A549 (cell line): ENCODE data around the gene PERM1. TPM values are rescaled to one million over a fixed set of nuclear protein-coding genes. Genes with fewer than 3 reads are reported as not detected.

Experiments used
- ATAC-seq, 2 experiments: fragments of 200-7000 bp in 1 of 2; fragments of >200 bp in 1 of 2; cut with Nextera tagmentation in 1 of 2; cut with Tn5 transposase in 1 of 2; 3 replicates each; pipeline versions ENCODE4 v1.8.0 to v1.9.1; 2018 to 2020; ENCODE audit warnings: mild to moderate bottlenecking in 1 of 2, moderate library complexity in 1 of 2
- CTCF ChIA-PET: fragments of 300-600 bp; sonication (Branson Sonifier 250); formaldehyde crosslinking; extraction: SDS; loops from one replicate; lab custom pipeline; 2021; ENCODE audit warnings: antibody characterized with exemption, inconsistent platforms; lab: Yijun Ruan, JAX
- POLR2A ChIA-PET: fragments of 350-600 bp; formaldehyde crosslinking; extraction: SDS; loops from one replicate; lab custom pipeline; 2021; ENCODE audit warnings: antibody characterized with exemption, inconsistent platforms; lab: Yijun Ruan, JAX
- DNase-seq, 2 experiments: peaks; one replicate each; pipeline versions ENCODE4 v3.0.0 to v3.0.0-alpha.2; 2011 to 2016; ENCODE audit warnings: low read depth in 1 of 2, low spot score in 1 of 2
- FAIRE-seq: peaks from 2 replicates; lab custom pipeline; 2011; peaks lifted over from hg19 to GRCh38; lab: Jason Lieb, UNC
- H3K27ac ChIP-seq, 2 experiments: fragments of >200 bp; sonication (Bioruptor Twin); formaldehyde crosslinking; 3 replicates each; pipeline ENCODE4 v1.5.1; 2016 to 2017
- H3K4me1 ChIP-seq: fragments of >200 bp; sonication (Bioruptor Twin); formaldehyde crosslinking; 3 replicates; pipeline ENCODE4 v1.6.1; 2016
- H3K4me2 ChIP-seq: fragments of >200 bp; sonication (Bioruptor Twin); formaldehyde crosslinking; 3 replicates; pipeline ENCODE4 v1.6.1; 2016
- H3K4me3 ChIP-seq: fragments of >200 bp; sonication (Bioruptor Twin); formaldehyde crosslinking; 3 replicates; pipeline ENCODE4 v1.5.1; 2016
- H3K9me3 ChIP-seq: fragments of >200 bp; sonication (Bioruptor Twin); formaldehyde crosslinking; 3 replicates; pipeline ENCODE4 v1.6.1; 2016
- BCL3 ChIP-seq: fragments of >200 bp; sonication (Bioruptor Twin); formaldehyde crosslinking; IDR thresholded peaks from 3 replicates; pipeline ENCODE4 v1.6.1; 2016
- CBX2 ChIP-seq: fragments of 200-600 bp; sonication (generic); IDR thresholded peaks from 2 replicates; pipeline ENCODE4 v1.6.1; 2016; ENCODE audit warnings: low read depth, mild to moderate bottlenecking, borderline replicate concordance
- E2F6 ChIP-seq: IDR thresholded peaks from 2 replicates; pipeline ENCODE4 v1.6.1; 2012; ENCODE audit warnings: low read depth, borderline replicate concordance
- ELK1 ChIP-seq: fragments of 150-350 bp; IDR thresholded peaks from 2 replicates; pipeline ENCODE4 v1.6.1; 2014; ENCODE audit warnings: low read depth, mild to moderate bottlenecking, low read length
- ESRRA ChIP-seq: fragments of 150-350 bp; IDR thresholded peaks from 2 replicates; pipeline ENCODE4 v1.6.1; 2014; ENCODE audit warnings: mild to moderate bottlenecking, low read length, borderline replicate concordance
- FOSB ChIP-seq: fragments of 250-450 bp; sonication (Bioruptor Pico); IDR thresholded peaks from 2 replicates; pipeline ENCODE4 v1.5.0; 2020; ENCODE audit warnings: mild to moderate bottlenecking, moderate library complexity
- FOSL2 ChIP-seq, 2 experiments: fragments of 450-650 bp in 1 of 2; fragments of >200 bp in 1 of 2; sonication (Bioruptor Twin) in 1 of 2; formaldehyde crosslinking; IDR thresholded peaks; 2 replicates each; pipeline versions ENCODE4 v1.5.0 to v1.6.1; 2016 to 2020; ENCODE audit warnings: mild to moderate bottlenecking in 1 of 2, moderate library complexity in 1 of 2
- HEYL ChIP-seq: fragments of 250-450 bp; sonication (Bioruptor Pico); IDR thresholded peaks from 2 replicates; pipeline ENCODE4 v1.8.0; 2021; ENCODE audit warnings: mild to moderate bottlenecking, moderate library complexity
- HMGXB4 ChIP-seq: fragments of 250-450 bp; sonication (Bioruptor Pico); IDR thresholded peaks from 2 replicates; pipeline ENCODE4 v1.5.0; 2021; ENCODE audit warnings: mild to moderate bottlenecking, moderate library complexity, borderline replicate concordance
- KDM5A ChIP-seq: fragments of 200-600 bp; sonication (generic); IDR thresholded peaks from 2 replicates; pipeline ENCODE4 v1.6.1; 2016; ENCODE audit warnings: antibody characterized with exemption, mild to moderate bottlenecking
- MAZ ChIP-seq: fragments of 150-350 bp; IDR thresholded peaks from 2 replicates; pipeline ENCODE4 v1.6.1; 2014; ENCODE audit warnings: antibody characterized with exemption, low read depth, low read length, borderline replicate concordance
- NR3C1 ChIP-seq: fragments of >200 bp; sonication (Bioruptor Twin); formaldehyde crosslinking; IDR thresholded peaks from 3 replicates; pipeline ENCODE4 v1.6.1; 2017
- RAD21 ChIP-seq, 2 experiments: fragments of >200 bp in 1 of 2; sonication (Bioruptor Twin) in 1 of 2; formaldehyde crosslinking in 1 of 2; IDR thresholded peaks in 1 of 2; conservative IDR thresholded peaks in 1 of 2; 2 replicates in 1 of 2; 3 replicates in 1 of 2; pipeline ENCODE4 v1.6.1; 2012 to 2018; ENCODE audit warnings: inconsistent platforms in 1 of 2
- RCOR1 ChIP-seq: fragments of 150-350 bp; IDR thresholded peaks from 2 replicates; pipeline ENCODE4 v1.6.1; 2014; ENCODE audit warnings: antibody characterized with exemption, low read length, low read depth
- ZFP36 ChIP-seq: fragments of 450-650 bp; IDR thresholded peaks from 2 replicates; pipeline ENCODE4 v1.6.1; 2014; ENCODE audit warnings: borderline replicate concordance; ENCODE audit not compliant: partially characterized antibody
- ZNF302 ChIP-seq: fragments of 250-450 bp; sonication (Bioruptor Pico); IDR thresholded peaks from 2 replicates; pipeline ENCODE4 v1.9.0; 2021; ENCODE audit warnings: inconsistent platforms, mild to moderate bottlenecking, moderate library complexity
- ZSCAN20 ChIP-seq: fragments of 250-450 bp; sonication (Bioruptor Pico); IDR thresholded peaks from 2 replicates; pipeline ENCODE4 v1.8.0; 2022; ENCODE audit warnings: mild to moderate bottlenecking, moderate library complexity
- WGBS: methylation state at CpG from one replicate; pipeline ENCODE4 v1.1.6; 2017; ENCODE audit errors: missing lambda C conversion rate; 5-methylcytosine and 5-hydroxymethylcytosine counted together
- polyA plus RNA-seq, 4 experiments: library from polyadenylated mRNA; depleted of rRNA in 3 of 4; stranded (reverse); fragments of >200 nt; fragmentation: RNase III in 1 of 4; extraction: RNeasy Plus Mini Kit Qiagen cat#74134 plus additional on column Dnase treatment in 1 of 4; gene quantifications; 2 replicates in 3 of 4; 3 replicates in 1 of 4; pipeline ENCODE4 v1.2.3, GENCODE V29; 2011 to 2017
- TF ChIP-seq, protein P1 (sequence below): fragments of 450-650 bp; IDR thresholded peaks from 2 replicates; pipeline ENCODE4 v1.6.1; 2014; ENCODE audit warnings: antibody characterized with exemption

PERM1 gene
- polyA plus RNA-seq, 2 of the 4 experiments (the other 2 are of a cell fraction) = 0.30 TPM; not detected in 1

GRCh38 chr1:970973-971730 is 10.7 kb downstream of the PERM1 start:
- FAIRE-seq (no peak), ATAC-seq (no peak), DNase-seq (no peak)
- Histone ChIP-seq H3K4me1 (peaks cover 14% of the 10 kb centered on the region), H3K9me3 (no peaks in the 10 kb centered on the region), H3K4me3 (no peak overlapping the region), H3K4me2 (no peak overlapping the region), H3K27ac (no peak overlapping the region)
- CTCF ChIA-PET = interaction anchor here (1.4 to 1.6 kb wide), 2 partner anchors 12 to 66 kb away, joined by 4 to 8 read pairs; no protein-coding TSS in a partner anchor
- POLR2A ChIA-PET = no interaction called here
- 100% methylated on average over 1 of the region's 42 CpGs for WGBS
- TF ChIP-seq ZSCAN20 (no peak), FOSL2 (IDR thresholded peaks at IDR 0.05) (no peak), FOSL2 (CRISPR knock-in tag; IDR thresholded peaks at IDR 0.05) (no peak), RCOR1 (no peak), ZFP36 (no peak), FOSB (no peak), RAD21 (conservative IDR thresholded peaks at IDR 0.05 in 1 of 2, IDR thresholded peaks at IDR 0.05 in 1 of 2) (no peak), NR3C1 (no peak), ZNF302 (CRISPR knock-in tag) (no peak)
- TF ChIP-seq, protein P1, sequence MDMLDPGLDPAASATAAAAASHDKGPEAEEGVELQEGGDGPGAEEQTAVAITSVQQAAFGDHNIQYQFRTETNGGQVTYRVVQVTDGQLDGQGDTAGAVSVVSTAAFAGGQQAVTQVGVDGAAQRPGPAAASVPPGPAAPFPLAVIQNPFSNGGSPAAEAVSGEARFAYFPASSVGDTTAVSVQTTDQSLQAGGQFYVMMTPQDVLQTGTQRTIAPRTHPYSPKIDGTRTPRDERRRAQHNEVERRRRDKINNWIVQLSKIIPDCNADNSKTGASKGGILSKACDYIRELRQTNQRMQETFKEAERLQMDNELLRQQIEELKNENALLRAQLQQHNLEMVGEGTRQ = no peak

DNA sequence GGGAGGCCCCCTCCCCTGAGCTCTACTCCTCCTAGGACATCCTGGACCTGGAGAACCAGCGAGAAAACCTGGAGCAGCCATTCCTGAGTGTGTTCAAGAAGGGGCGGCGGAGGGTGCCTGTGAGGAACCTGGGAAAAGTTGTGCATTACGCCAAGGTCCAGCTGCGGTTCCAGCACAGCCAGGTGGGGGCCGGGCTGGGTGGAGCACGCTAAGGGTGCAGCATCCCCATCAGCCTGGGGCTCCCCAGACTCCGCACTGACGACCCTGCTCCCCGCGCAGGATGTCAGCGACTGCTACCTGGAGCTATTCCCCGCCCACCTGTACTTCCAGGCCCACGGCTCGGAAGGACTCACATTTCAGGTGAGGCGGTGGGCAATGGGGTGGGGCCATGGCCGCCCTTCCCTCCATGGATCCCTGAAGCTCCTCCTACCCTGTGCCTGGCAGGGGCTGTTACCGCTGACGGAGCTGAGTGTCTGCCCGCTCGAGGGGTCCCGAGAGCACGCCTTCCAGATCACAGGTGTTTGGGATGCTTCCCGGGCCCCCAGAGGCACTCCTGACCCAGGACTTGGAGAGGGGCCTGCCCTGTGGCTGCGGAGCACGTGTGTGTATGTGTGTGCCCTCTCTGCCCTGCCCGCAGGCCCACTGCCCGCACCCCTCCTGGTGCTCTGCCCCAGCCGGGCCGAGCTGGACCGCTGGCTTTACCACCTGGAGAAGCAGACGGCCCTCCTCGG is 11.5 kb downstream of the PERM1 start:
- DNase-seq (no peak), ATAC-seq (no peak), FAIRE-seq (no peak)
- no peak overlapping the region for H3K4me2 ChIP-seq
- H3K4me1 ChIP-seq = peaks cover 15% of the 10 kb centered on the region
- ChIA-PET POLR2A (no interaction called here), CTCF (interaction anchor here (1.4 to 1.6 kb wide), 2 partner anchors 13 to 66 kb away, joined by 4 to 8 read pairs; no protein-coding TSS in a partner anchor)
- no peaks in the 10 kb centered on the region for H3K9me3 ChIP-seq
- no peak for TF ChIP-seq CBX2
- TF ChIP-seq RCOR1 = no peak
- no peak for TF ChIP-seq MAZ
- TF ChIP-seq HMGXB4 (CRISPR knock-in tag) = no peak
- TF ChIP-seq, all 56 proteins: peak for 0
- 90% methylated on average over 14 of the region's 33 CpGs for WGBS
- Histone ChIP-seq H3K4me3 (no peak overlapping the region), H3K27ac (no peak overlapping the region)

GRCh38 chr1:969260-969855 is 12.5 kb downstream of the PERM1 start:
- Histone ChIP-seq H3K4me3 (no peak overlapping the region), H3K4me1 (peaks cover 13% of the 10 kb centered on the region), H3K27ac (no peak overlapping the region), H3K4me2 (no peak overlapping the region), H3K9me3 (no peaks in the 10 kb centered on the region)
- ChIA-PET CTCF (interaction anchor here (1.4 kb wide), 1 partner anchor 14 kb away, joined by 8 read pairs; no protein-coding TSS in a partner anchor), POLR2A (no interaction called here)
- WGBS = 82% methylated on average over 15 of the region's 15 CpGs
- DNase-seq = no peak
- TF ChIP-seq ESRRA = no peak
- TF ChIP-seq E2F6 = no peak
- TF ChIP-seq, protein P1 = no peak
- TF ChIP-seq KDM5A = no peak
- no peak for TF ChIP-seq BCL3
- TF ChIP-seq ZSCAN20 = no peak
- TF ChIP-seq ELK1 = no peak
- TF ChIP-seq ZNF302 (CRISPR knock-in tag) = no peak
- TF ChIP-seq HEYL = no peak
- no peak for FAIRE-seq
- no peak for ATAC-seq
